Stimulated activated naive B cell treated with anti-CD40 and anti-IgM and Interleukin-4, amounts not matched to agents 10 μg/mL and 1 μg/mL and 100 μg/mL, for 72 hours (primary cell): ENCODE data around the gene HLA-DOB.
"Not testable (repeated sequence)": the region's sequence is repeated elsewhere in the genome, so short reads cannot be mapped to it uniquely, and the experiment has no call there.

Experiments used
- ATAC-seq, 2 donors: fragments of 150-1000 bp; cut with Tn5 transposase; replicated peaks; 2 replicates each; pipeline ENCODE4 v1.10.0; 2021; ENCODE audit warnings: moderate library complexity in 1 of 2
- DNase-seq: peaks from one replicate; pipeline ENCODE4 v3.0.0; 2021
- H3K27ac Mint-ChIP-seq: one replicate; pipeline ENCODE4 v1.8.0; 2022; ENCODE audit warnings: mild to moderate bottlenecking, mixed read lengths
- H3K27me3 Mint-ChIP-seq, 2 donors: one replicate each; pipeline ENCODE4 v1.8.0; 2022; ENCODE audit warnings: mixed read lengths in 2 of 2
- H3K36me3 Mint-ChIP-seq, 2 donors: one replicate each; pipeline ENCODE4 v1.8.0; 2022; ENCODE audit warnings: mixed read lengths in 2 of 2, mild to moderate bottlenecking in 1 of 2
- H3K4me1 Mint-ChIP-seq, 2 donors: one replicate each; pipeline ENCODE4 v1.8.0; 2022; ENCODE audit warnings: mixed read lengths in 2 of 2, mild to moderate bottlenecking in 1 of 2
- H3K4me3 Mint-ChIP-seq, 2 donors: one replicate each; pipeline ENCODE4 v1.8.0; 2022; ENCODE audit warnings: mild to moderate bottlenecking in 2 of 2, mixed read lengths in 2 of 2, moderate library complexity in 1 of 2
- H3K9me3 Mint-ChIP-seq, 2 donors: one replicate each; pipeline ENCODE4 v1.8.0; 2022; ENCODE audit warnings: mixed read lengths in 2 of 2, mild to moderate bottlenecking in 1 of 2

Gene HLA-DOB

DNA sequence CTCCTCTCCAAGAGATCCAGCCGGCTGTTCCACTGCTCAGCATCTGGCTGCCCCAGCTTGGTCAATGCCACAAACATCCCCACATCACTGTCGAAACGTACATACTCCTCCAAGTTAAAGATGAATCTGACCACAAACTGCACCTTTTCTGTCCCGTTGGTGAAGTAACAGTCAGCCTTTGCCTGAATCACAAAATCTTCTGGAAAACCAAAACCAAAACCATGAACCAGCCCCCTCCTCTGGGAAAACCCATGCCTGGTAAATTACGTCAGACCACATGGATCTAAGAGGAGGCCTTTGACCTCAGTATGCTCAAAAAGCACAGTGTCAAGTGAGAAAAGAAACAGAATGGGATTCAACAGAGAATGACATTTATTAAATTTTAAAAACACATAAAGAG is 1.7 kb downstream of the HLA-DOB start:
- Mint-ChIP-seq H3K9me3 (peaks cover 0 to 4% of the 10 kb centered on the region in 2 donors), H3K27me3 (no peaks in the 10 kb centered on the region), H3K4me3 (peak overlapping the region; percentile 82 to 90), H3K36me3 (peaks cover 23 to 43% of the 10 kb centered on the region in 2 donors), H3K4me1 (peaks cover 68 to 92% of the 10 kb centered on the region in 2 donors), H3K27ac (peak overlapping the region; percentile 92)
- DNase-seq = no peak
- ATAC-seq = no peak

DNA sequence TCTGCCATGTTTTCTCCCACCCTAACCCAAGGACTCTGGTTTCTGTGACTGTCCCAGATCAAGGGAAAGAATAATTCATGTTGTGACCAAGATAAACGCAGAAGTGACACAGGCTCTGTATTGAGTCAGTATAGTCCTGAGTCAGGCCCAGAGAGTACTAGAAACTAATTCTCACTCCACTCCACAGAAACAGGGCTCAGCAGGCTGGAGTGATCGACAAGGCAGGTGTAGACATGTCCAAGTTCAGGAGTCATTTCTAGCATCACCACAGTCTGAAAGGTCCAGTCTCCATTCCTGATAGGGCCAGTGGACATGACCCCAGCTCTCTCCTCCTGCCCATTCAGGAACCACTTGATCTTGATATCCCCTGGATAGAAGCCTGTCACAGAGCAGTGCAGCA is 2.7 kb downstream of the HLA-DOB start:
- peak overlapping the region; percentile 92 for H3K27ac Mint-ChIP-seq
- ATAC-seq (peak; percentile 26 to 38), DNase-seq (no peak)
- peaks cover 0 to 3% of the 10 kb centered on the region in 2 donors for H3K9me3 Mint-ChIP-seq
- no peaks in the 10 kb centered on the region for H3K27me3 Mint-ChIP-seq
- peaks cover 58 to 84% of the 10 kb centered on the region in 2 donors for H3K4me1 Mint-ChIP-seq
- peak overlapping the region; percentile 82 to 90 for H3K4me3 Mint-ChIP-seq
- H3K36me3 Mint-ChIP-seq = peaks cover 20 to 38% of the 10 kb centered on the region in 2 donors

GRCh38 chr6:32809171-32809570 is 7.6 kb downstream of the HLA-DOB start:
- Mint-ChIP-seq H3K36me3 (peaks cover 17 to 38% of the 10 kb centered on the region in 2 donors), H3K27me3 (no peaks in the 10 kb centered on the region), H3K27ac (no peak overlapping the region), H3K4me1 (peaks cover 34 to 51% of the 10 kb centered on the region in 2 donors), H3K4me3 (no peak overlapping the region), H3K9me3 (peaks cover 0 to 3% of the 10 kb centered on the region in 2 donors)
- ATAC-seq (no peak), DNase-seq (no peak)

- peaks cover 8 to 22% of the 10 kb centered on the region in 2 donors for H3K36me3 Mint-ChIP-seq
- H3K27ac Mint-ChIP-seq = peak overlapping the region; percentile 10
- peaks cover 21 to 45% of the 10 kb centered on the region in 2 donors for H3K4me1 Mint-ChIP-seq
- no peaks in the 10 kb centered on the region for H3K27me3 Mint-ChIP-seq
- peaks cover 0 to 3% of the 10 kb centered on the region in 2 donors for H3K9me3 Mint-ChIP-seq
- DNase-seq = no peak
- no peak overlapping the region for H3K4me3 Mint-ChIP-seq
- peak in 1 of 2 donors; percentile 38 for ATAC-seq
Measured at GRCh38 chr6:32807020-32807580, 9.7 kb downstream of the HLA-DOB start.

GRCh38 chr6:32805404-32805803 is 11.4 kb downstream of the HLA-DOB start:
- not testable (repeated sequence) for H3K9me3 Mint-ChIP-seq, H3K27ac Mint-ChIP-seq

DNA sequence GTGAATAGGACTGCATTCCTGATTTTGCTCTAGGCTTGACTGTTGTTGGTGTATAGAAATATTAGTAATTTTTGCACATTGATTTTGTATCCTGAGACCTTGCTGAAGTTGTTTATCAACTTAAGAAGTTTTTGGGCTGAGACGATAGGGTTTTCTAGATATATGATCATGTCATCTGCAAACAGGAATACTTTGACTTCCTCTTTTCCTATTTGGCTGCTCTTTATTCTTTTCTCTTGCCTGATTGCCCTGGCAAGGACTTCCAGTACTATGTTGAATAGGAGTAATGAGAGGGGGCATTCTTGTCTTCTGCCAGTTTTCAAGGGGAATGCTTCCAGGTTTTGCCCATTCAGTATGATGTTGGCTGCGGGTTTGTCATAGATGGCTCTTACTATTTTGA is 13.4 kb downstream of the HLA-DOB start:
- peaks cover 13 to 18% of the 10 kb centered on the region in 2 donors for H3K36me3 Mint-ChIP-seq
- DNase-seq (no peak), ATAC-seq (no peak)
- H3K4me3 Mint-ChIP-seq = no peak overlapping the region
- no peaks in the 10 kb centered on the region for H3K27me3 Mint-ChIP-seq
- H3K27ac Mint-ChIP-seq = no peak overlapping the region
- peaks cover 13 to 26% of the 10 kb centered on the region in 2 donors for H3K4me1 Mint-ChIP-seq
- H3K9me3 Mint-ChIP-seq = peaks cover 9 to 11% of the 10 kb centered on the region in 2 donors

More at GRCh38 chr6:32805404-32805803, 11.4 kb downstream of the HLA-DOB start:
- not testable (repeated sequence) for ATAC-seq, H3K27me3 Mint-ChIP-seq, DNase-seq, H3K4me3 Mint-ChIP-seq
- peaks cover 14 to 35% of the 10 kb centered on the region in 2 donors for H3K4me1 Mint-ChIP-seq
- H3K36me3 Mint-ChIP-seq = peaks cover 8 to 14% of the 10 kb centered on the region in 2 donors

- ATAC-seq (no peak), DNase-seq (no peak)
- Mint-ChIP-seq H3K9me3 (peaks cover 9 to 15% of the 10 kb centered on the region in 2 donors), H3K27me3 (no peaks in the 10 kb centered on the region), H3K4me3 (no peak overlapping the region), H3K36me3 (peaks cover 7 to 16% of the 10 kb centered on the region in 2 donors), H3K4me1 (peaks cover 33 to 42% of the 10 kb centered on the region in 2 donors), H3K27ac (no peak overlapping the region)
Measured at GRCh38 chr6:32799740-32800139, 17.1 kb downstream of the HLA-DOB start.

GRCh38 chr6:32799168-32799567 is 17.6 kb downstream of the HLA-DOB start:
- DNase-seq = no peak
- Mint-ChIP-seq H3K4me3 (no peak overlapping the region), H3K27me3 (no peaks in the 10 kb centered on the region), H3K4me1 (peaks cover 39 to 46% of the 10 kb centered on the region in 2 donors), H3K9me3 (peaks cover 9 to 15% of the 10 kb centered on the region in 2 donors), H3K36me3 (peaks cover 7 to 16% of the 10 kb centered on the region in 2 donors), H3K27ac (no peak overlapping the region)
- no peak for ATAC-seq

GRCh38 chr6:32796848-32797776 is 19.7 kb downstream of the HLA-DOB start:
- peaks cover 7 to 16% of the 10 kb centered on the region in 2 donors for H3K36me3 Mint-ChIP-seq
- ATAC-seq = peak; percentile 67 to 74
- H3K4me1 Mint-ChIP-seq = peaks cover 41% of the 10 kb centered on the region in 2 donors
- H3K4me3 Mint-ChIP-seq = peak overlapping the region; percentile 78 to 84
- peaks cover 9 to 15% of the 10 kb centered on the region in 2 donors for H3K9me3 Mint-ChIP-seq
- peak; percentile 68 for DNase-seq
- peak overlapping the region; percentile 92 for H3K27ac Mint-ChIP-seq
- H3K27me3 Mint-ChIP-seq = no peaks in the 10 kb centered on the region

- H3K4me3 Mint-ChIP-seq = peak overlapping the region in 1 of 2 donors; percentile 6
- peaks cover 5 to 16% of the 10 kb centered on the region in 2 donors for H3K36me3 Mint-ChIP-seq
- peak overlapping the region; percentile 84 for H3K27ac Mint-ChIP-seq
- DNase-seq = no peak
- ATAC-seq = peak; percentile 73
- H3K27me3 Mint-ChIP-seq = no peaks in the 10 kb centered on the region
- H3K9me3 Mint-ChIP-seq = peaks cover 9 to 13% of the 10 kb centered on the region in 2 donors
- peaks cover 41% of the 10 kb centered on the region in 2 donors for H3K4me1 Mint-ChIP-seq
Measured at GRCh38 chr6:32794510-32794909, 22.3 kb downstream of the HLA-DOB start.

GRCh38 chr6:32792901-32793435 is 23.8 kb downstream of the HLA-DOB start:
- DNase-seq (no peak), ATAC-seq (no peak)
- Mint-ChIP-seq H3K4me1 (peaks cover 36 to 41% of the 10 kb centered on the region in 2 donors), H3K9me3 (no peaks in the 10 kb centered on the region), H3K36me3 (peaks cover 0 to 4% of the 10 kb centered on the region in 2 donors), H3K27ac (no peak overlapping the region), H3K4me3 (no peak overlapping the region), H3K27me3 (no peaks in the 10 kb centered on the region)

DNA sequence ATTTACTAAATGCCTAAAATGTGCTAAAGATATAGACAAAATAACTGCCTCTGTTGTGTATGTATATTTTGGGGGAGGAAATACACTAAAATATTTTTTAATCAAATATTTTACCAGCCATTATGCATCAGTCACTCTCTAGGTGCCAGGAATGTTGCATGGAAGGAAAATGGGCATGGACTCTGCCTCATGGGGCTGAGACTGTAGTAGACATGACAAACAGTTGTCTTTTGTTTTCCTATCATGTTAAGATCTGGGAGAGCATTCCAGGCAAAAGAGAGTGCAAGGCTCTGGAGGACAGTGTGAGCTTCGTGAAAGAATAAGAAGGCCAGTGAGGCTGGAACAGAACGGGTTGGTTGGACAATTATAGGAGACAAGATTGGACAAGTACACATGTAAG is 26.5 kb downstream of the HLA-DOB start:
- Mint-ChIP-seq H3K27me3 (peaks cover 0 to 5% of the 10 kb centered on the region in 2 donors), H3K27ac (no peak overlapping the region), H3K4me3 (no peak overlapping the region), H3K9me3 (no peaks in the 10 kb centered on the region), H3K4me1 (peaks cover 21 to 24% of the 10 kb centered on the region in 2 donors), H3K36me3 (no peaks in the 10 kb centered on the region)
- DNase-seq (no peak), ATAC-seq (no peak)

- Mint-ChIP-seq H3K27me3 (peaks cover 0 to 5% of the 10 kb centered on the region in 2 donors), H3K36me3 (no peaks in the 10 kb centered on the region), H3K4me1 (peaks cover 4 to 5% of the 10 kb centered on the region in 2 donors), H3K9me3 (peaks cover 0 to 3% of the 10 kb centered on the region in 2 donors), H3K27ac (no peak overlapping the region), H3K4me3 (no peak overlapping the region)
- ATAC-seq (peak; percentile 87 to 94), DNase-seq (peak; percentile 44)
Measured at GRCh38 chr6:32785781-32786533, 30.8 kb downstream of the HLA-DOB start.

DNA sequence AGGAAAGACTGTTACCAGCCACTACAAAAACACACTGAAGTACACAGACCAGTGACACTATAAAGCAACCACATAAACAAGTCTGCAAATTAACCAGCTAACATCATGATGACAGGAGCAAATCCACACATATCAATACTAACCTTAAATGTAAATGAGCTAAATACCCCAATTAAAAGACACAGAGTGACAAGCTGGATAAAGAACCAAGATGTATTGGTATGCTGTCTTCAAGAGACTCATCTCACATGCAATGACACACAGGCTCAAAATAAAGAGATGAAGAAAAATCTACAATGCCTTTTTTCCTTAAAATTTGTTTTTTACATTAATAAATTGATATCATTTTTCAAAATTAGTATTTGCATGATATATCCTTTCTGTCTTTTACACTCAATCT is 33.9 kb downstream of the HLA-DOB start:
- H3K27me3 Mint-ChIP-seq = not testable (repeated sequence)

More for the DNA sequence above, 33.9 kb downstream of the HLA-DOB start:
- H3K9me3 Mint-ChIP-seq, H3K4me3 Mint-ChIP-seq, H3K27ac Mint-ChIP-seq, H3K36me3 Mint-ChIP-seq, ATAC-seq, DNase-seq: not testable (repeated sequence)
- H3K4me1 Mint-ChIP-seq = peaks cover 9 to 13% of the 10 kb centered on the region in 2 donors
